ENCODE measurements around the gene CAMK2D. TPM values are rescaled to one million over a fixed set of nuclear protein-coding genes. Genes with fewer than 3 reads are reported as not detected.

Gene CAMK2D
- total RNA-seq, 1 experiment from 2014 or later: 29.5 TPM

GRCh38 chr4:113749178-113749577, 12.4 kb downstream of the CAMK2D start:
- DNase-seq (ENCODE audit: low read depth, low spot score) (no peak), ATAC-seq (no peak)
- peaks cover 3% of the 10 kb centered on the region; the same call in 1 of the 2 replicates for H3K36me3 ChIP-seq (ENCODE audit: control insufficient read depth, insufficient read depth, low read length)
- H3K27ac ChIP-seq (ENCODE audit: low read length): no peak overlapping the region
- H3K27me3 ChIP-seq (ENCODE audit: control insufficient read depth, insufficient read depth, low read length): no peaks in the 10 kb centered on the region
- H3K4me1 ChIP-seq (ENCODE audit: control insufficient read depth, insufficient read depth, low read length): no peaks in the 10 kb centered on the region
- no peak for TF ChIP-seq TCF7L2 (IDR thresholded peaks at IDR 0.05; ENCODE audit: low read depth, low read length)
- TF ChIP-seq POLR2AphosphoS5 (IDR thresholded peaks at IDR 0.05; ENCODE audit: low read depth, low read length): no peak
- no peak for TF ChIP-seq SIN3A (IDR thresholded peaks at IDR 0.05; ENCODE audit: borderline replicate concordance, insufficient read depth, low read depth, low read length)
- no peak for TF ChIP-seq CTCF (IDR thresholded peaks at IDR 0.05)
- TF ChIP-seq REST (IDR thresholded peaks at IDR 0.05; ENCODE audit: insufficient read depth in 1 of 2, low read depth in 2 of 2, low read length in 1 of 2): no peak
- BruUV-seq (replicated peaks): no TSS peak
- no peak overlapping the region for H3K4me3 ChIP-seq (ENCODE audit: low read depth in 2 of 2, low read length in 2 of 2)
- in situ Hi-C loops (cut with HindIII; ENCODE audit: low pct_unique_long_range_greater_than_20kb, low sequenced_read_pairs): no loop called here
- intact Hi-C loops (cut with micrococcal nuclease; ENCODE audit: unreplicated experiment): no loop called here
- H3K9me3 ChIP-seq (ENCODE audit: control insufficient read depth, insufficient read depth, low read depth, low read length): no peaks in the 10 kb centered on the region
- CTCF ChIA-PET: no interaction called here
- POLR2A ChIA-PET: no interaction called here

- no peaks in the 10 kb centered on the region for H3K9me3 ChIP-seq (ENCODE audit: control insufficient read depth, insufficient read depth, low read depth, low read length)
- ChIA-PET CTCF (no interaction called here), POLR2A (no interaction called here)
- ATAC-seq (no peak), DNase-seq (ENCODE audit: low read depth, low spot score) (no peak)
- H3K4me1 ChIP-seq (ENCODE audit: control insufficient read depth, insufficient read depth, low read length): no peaks in the 10 kb centered on the region
- no peak overlapping the region for H3K27ac ChIP-seq (ENCODE audit: low read length)
- in situ Hi-C loops (cut with HindIII; ENCODE audit: low pct_unique_long_range_greater_than_20kb, low sequenced_read_pairs): no loop called here
- no peak overlapping the region for H3K4me3 ChIP-seq (ENCODE audit: low read depth in 2 of 2, low read length in 2 of 2)
- no peaks in the 10 kb centered on the region for H3K27me3 ChIP-seq (ENCODE audit: control insufficient read depth, insufficient read depth, low read length)
- intact Hi-C loops (cut with micrococcal nuclease; ENCODE audit: unreplicated experiment): no loop called here
- H3K36me3 ChIP-seq (ENCODE audit: control insufficient read depth, insufficient read depth, low read length): no peaks in the 10 kb centered on the region; the same call in 1 of the 2 replicates
- BruUV-seq (replicated peaks): no TSS peak
- no peak for TF ChIP-seq REST (IDR thresholded peaks at IDR 0.05; ENCODE audit: insufficient read depth in 1 of 2, low read depth in 2 of 2, low read length in 1 of 2)
- no peak for TF ChIP-seq CTCF (IDR thresholded peaks at IDR 0.05)
- no peak for TF ChIP-seq POLR2AphosphoS5 (IDR thresholded peaks at IDR 0.05; ENCODE audit: low read depth, low read length)
- TF ChIP-seq TCF7L2 (IDR thresholded peaks at IDR 0.05; ENCODE audit: low read depth, low read length): no peak
- TF ChIP-seq SIN3A (IDR thresholded peaks at IDR 0.05; ENCODE audit: borderline replicate concordance, insufficient read depth, low read depth, low read length): no peak
These were observed 13.6 kb downstream of the CAMK2D start for GRCh38 chr4:113747949-113748348.
